ENCODE results near the gene VTI1A. TPM values are rescaled to one million over a fixed set of nuclear protein-coding genes. Genes with fewer than 3 reads are reported as not detected.

The VTI1A gene
- total RNA-seq, 4 donors from 2014 or later = 49.3 to 84.5 (median 61.2) TPM

DNA sequence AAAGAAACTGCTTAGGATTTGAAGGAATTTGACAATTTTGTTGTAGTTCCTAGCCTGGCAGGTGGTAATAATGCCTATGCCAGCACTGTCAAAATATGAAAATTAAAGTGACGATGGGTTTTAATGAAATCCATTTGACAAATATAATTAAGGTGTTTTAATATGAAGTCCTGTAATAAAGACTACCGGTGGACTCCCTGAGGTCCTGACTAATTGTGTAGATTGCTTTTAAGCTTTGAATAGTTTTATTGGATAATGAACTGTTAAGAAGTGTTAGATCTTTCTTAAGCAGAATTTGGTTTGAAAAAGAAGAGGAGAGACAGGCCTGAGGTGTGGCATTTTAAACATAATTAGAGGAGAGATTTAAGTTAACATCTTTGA lies 197.2 kb downstream of the VTI1A start:
- no peak overlapping the region for H3K27ac ChIP-seq
- H3K4me3 ChIP-seq (replicated peaks in 1 of 3) = no peak overlapping the region
- no peaks in the 10 kb centered on the region for H3K4me1 ChIP-seq
- H3K27me3 ChIP-seq = no peaks in the 10 kb centered on the region
- 95 to 96% methylated on average over 2 of the region's 2 CpGs for WGBS, 2 donors
- DNase-seq = no peak
- TF ChIP-seq POLR2A (IDR thresholded peaks at IDR 0.05) = no peak
- TF ChIP-seq, protein P1, sequence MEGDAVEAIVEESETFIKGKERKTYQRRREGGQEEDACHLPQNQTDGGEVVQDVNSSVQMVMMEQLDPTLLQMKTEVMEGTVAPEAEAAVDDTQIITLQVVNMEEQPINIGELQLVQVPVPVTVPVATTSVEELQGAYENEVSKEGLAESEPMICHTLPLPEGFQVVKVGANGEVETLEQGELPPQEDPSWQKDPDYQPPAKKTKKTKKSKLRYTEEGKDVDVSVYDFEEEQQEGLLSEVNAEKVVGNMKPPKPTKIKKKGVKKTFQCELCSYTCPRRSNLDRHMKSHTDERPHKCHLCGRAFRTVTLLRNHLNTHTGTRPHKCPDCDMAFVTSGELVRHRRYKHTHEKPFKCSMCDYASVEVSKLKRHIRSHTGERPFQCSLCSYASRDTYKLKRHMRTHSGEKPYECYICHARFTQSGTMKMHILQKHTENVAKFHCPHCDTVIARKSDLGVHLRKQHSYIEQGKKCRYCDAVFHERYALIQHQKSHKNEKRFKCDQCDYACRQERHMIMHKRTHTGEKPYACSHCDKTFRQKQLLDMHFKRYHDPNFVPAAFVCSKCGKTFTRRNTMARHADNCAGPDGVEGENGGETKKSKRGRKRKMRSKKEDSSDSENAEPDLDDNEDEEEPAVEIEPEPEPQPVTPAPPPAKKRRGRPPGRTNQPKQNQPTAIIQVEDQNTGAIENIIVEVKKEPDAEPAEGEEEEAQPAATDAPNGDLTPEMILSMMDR (IDR thresholded peaks at IDR 0.05) = no peak
- no peaks in the 10 kb centered on the region for H3K9me3 ChIP-seq
- intact Hi-C loops (cut with DNase I) = no loop called here
- no peaks in the 10 kb centered on the region for H3K36me3 ChIP-seq

GRCh38 chr10:112649006-112649821 lies 202.2 kb downstream of the VTI1A start:
- H3K27ac ChIP-seq = no peak overlapping the region
- H3K4me3 ChIP-seq (replicated peaks in 1 of 3) = no peak overlapping the region
- no peaks in the 10 kb centered on the region for H3K9me3 ChIP-seq
- no peaks in the 10 kb centered on the region for H3K36me3 ChIP-seq
- DNase-seq = no peak
- intact Hi-C loops (cut with DNase I) = no loop called here
- 92 to 93% methylated on average over 4 of the region's 4 CpGs for WGBS, 2 donors
- no peaks in the 10 kb centered on the region for H3K4me1 ChIP-seq
- TF ChIP-seq POLR2A (IDR thresholded peaks at IDR 0.05) = no peak
- TF ChIP-seq, protein P1 (IDR thresholded peaks at IDR 0.05) = no peak
- no peaks in the 10 kb centered on the region for H3K27me3 ChIP-seq

DNA sequence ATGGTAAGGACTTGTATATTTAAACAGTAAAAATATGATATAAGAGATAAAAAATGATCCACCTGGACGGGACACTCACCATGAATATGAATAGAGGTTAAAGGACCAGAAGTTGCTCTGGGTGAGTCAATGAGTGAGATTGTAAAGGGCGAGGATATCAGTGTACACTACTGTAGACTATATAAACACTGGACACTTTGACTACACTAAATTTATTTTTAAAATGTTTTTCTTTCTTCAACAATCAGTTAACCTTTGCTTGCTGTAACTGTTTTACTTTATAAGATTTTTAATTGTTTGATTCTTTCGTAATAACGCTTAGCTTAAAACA lies 202.8 kb downstream of the VTI1A start:
- no peaks in the 10 kb centered on the region for H3K4me1 ChIP-seq
- no peaks in the 10 kb centered on the region for H3K27me3 ChIP-seq
- H3K27ac ChIP-seq = no peak overlapping the region
- 97% methylated on average over 4 of the region's 4 CpGs for WGBS, 2 donors
- H3K9me3 ChIP-seq = no peaks in the 10 kb centered on the region
- intact Hi-C loops (cut with DNase I) = no loop called here
- DNase-seq = no peak
- no peak overlapping the region for H3K4me3 ChIP-seq (replicated peaks in 1 of 3)
- H3K36me3 ChIP-seq = no peaks in the 10 kb centered on the region
- TF ChIP-seq, protein P1 (IDR thresholded peaks at IDR 0.05) = no peak
- no peak for TF ChIP-seq POLR2A (IDR thresholded peaks at IDR 0.05)

DNA sequence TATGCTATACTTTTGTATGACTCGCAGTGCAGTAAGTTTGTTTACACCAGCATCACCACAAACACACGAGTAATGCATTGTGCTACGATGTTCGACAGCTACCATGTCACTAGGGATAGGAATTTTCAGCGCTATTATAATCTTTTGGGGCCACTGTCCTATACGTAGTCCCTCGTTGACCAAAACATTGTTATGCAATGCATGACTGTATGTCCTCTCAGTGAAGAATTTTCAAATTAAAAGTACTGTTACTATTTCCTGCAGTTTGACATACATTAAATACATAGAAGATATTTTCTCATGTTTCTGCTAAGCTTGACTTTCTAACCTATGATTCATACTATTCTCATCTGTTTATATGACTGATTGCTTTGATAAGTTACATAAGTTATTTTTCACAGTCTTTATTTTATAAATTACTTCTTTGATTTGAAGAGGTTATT lies 203.6 kb downstream of the VTI1A start:
- intact Hi-C loops (cut with DNase I) = no loop called here
- H3K4me1 ChIP-seq = no peaks in the 10 kb centered on the region
- no peak overlapping the region for H3K4me3 ChIP-seq (replicated peaks in 1 of 3)
- no peaks in the 10 kb centered on the region for H3K27me3 ChIP-seq
- no peak overlapping the region for H3K27ac ChIP-seq
- no peaks in the 10 kb centered on the region for H3K36me3 ChIP-seq
- WGBS, 2 donors = 90 to 92% methylated on average over 7 of the region's 7 CpGs
- no peak for DNase-seq
- H3K9me3 ChIP-seq = no peaks in the 10 kb centered on the region
- TF ChIP-seq, protein P1 (IDR thresholded peaks at IDR 0.05) = no peak
- no peak for TF ChIP-seq POLR2A (IDR thresholded peaks at IDR 0.05)

GRCh38 chr10:112653215-112653614 lies 206.2 kb downstream of the VTI1A start:
- WGBS, 2 donors = 91 to 92% methylated on average over 6 of the region's 6 CpGs
- Histone ChIP-seq H3K4me3 (replicated peaks in 1 of 3) (no peak overlapping the region), H3K9me3 (no peaks in the 10 kb centered on the region), H3K27ac (no peak overlapping the region), H3K4me1 (no peaks in the 10 kb centered on the region), H3K36me3 (no peaks in the 10 kb centered on the region), H3K27me3 (no peaks in the 10 kb centered on the region)
- intact Hi-C loops (cut with DNase I) = no loop called here
- TF ChIP-seq POLR2A (IDR thresholded peaks at IDR 0.05) = no peak
- TF ChIP-seq, protein P1 (IDR thresholded peaks at IDR 0.05) = no peak
- no peak for DNase-seq

Data from thyroid gland (tissue), 4 donors.